SK-N-SH (cell line): ENCODE measurements around the gene SCN3B. TPM values are rescaled to one million over a fixed set of nuclear protein-coding genes. Genes with fewer than 3 reads are reported as not detected.
A peak's percentile ranks its signal among the peaks of the same experiment; 100 is the strongest.

ENCODE experiments used
- CTCF ChIA-PET: fragments of 300-600, 350-600 bp; formaldehyde crosslinking; extraction: SDS; loops from one replicate; lab custom pipeline; 2021; lab: Yijun Ruan, JAX
- POLR2A ChIA-PET: fragments of 350-600 bp; sonication (Branson Sonifier 250); formaldehyde crosslinking; extraction: SDS; loops from one replicate; lab custom pipeline; 2020; ENCODE audit warnings: antibody characterized with exemption, inconsistent platforms; lab: Yijun Ruan, JAX
- DNase-seq: peaks from one replicate; pipeline ENCODE4 v3.0.0; 2012
- H2AFZ ChIP-seq: fragments of 200-600 bp; sonication (generic); 2 replicates; pipeline ENCODE4 v1.8.1; 2016; ENCODE audit warnings: antibody characterized with exemption, mild to moderate bottlenecking, low read depth
- H3F3A ChIP-seq: fragments of 200-600 bp; sonication (generic); replicated peaks from 2 replicates; pipeline ENCODE3; 2016; ENCODE audit warnings: antibody characterized with exemption, mild to moderate bottlenecking; ENCODE audit not compliant: insufficient read depth
- H3K27ac ChIP-seq, 2 experiments: fragments of 200-500 bp in 1 of 2; fragments of 200-600 bp in 1 of 2; sonication (Bioruptor generic) in 1 of 2; sonication (generic), shearing (Covaris generic) in 1 of 2; 2 replicates each; pipeline versions ENCODE4 v1.5.1 to v1.6.1; 2014 to 2016; ENCODE audit warnings: low read depth in 2 of 2, inconsistent platforms in 1 of 2, low read length in 1 of 2, mild to moderate bottlenecking in 1 of 2, mixed read lengths in 1 of 2
- H3K27me3 ChIP-seq: fragments of 200-600 bp; sonication (generic), shearing (Covaris generic); 2 replicates; pipeline ENCODE4 v1.6.1; 2016; ENCODE audit warnings: mixed run types; ENCODE audit not compliant: insufficient read depth
- H3K36me3 ChIP-seq, 2 experiments: fragments of 200-500 bp in 1 of 2; fragments of 200-600 bp in 1 of 2; sonication (Bioruptor generic) in 1 of 2; sonication (generic) in 1 of 2; replicated peaks in 1 of 2; 2 replicates each; pipeline versions ENCODE3 to v1.5.1; 2014 to 2016; ENCODE audit warnings: low read length in 1 of 2, mild to moderate bottlenecking in 1 of 2; ENCODE audit not compliant: insufficient read depth in 2 of 2, control insufficient read depth in 1 of 2
- H3K4me1 ChIP-seq, 2 experiments: fragments of 200-500 bp in 1 of 2; fragments of 200-600 bp in 1 of 2; sonication (Bioruptor generic) in 1 of 2; sonication (generic), shearing (Covaris generic) in 1 of 2; 2 replicates each; pipeline versions ENCODE4 v1.5.1 to v1.6.1; 2014 to 2016; ENCODE audit warnings: low read depth in 1 of 2, low read length in 1 of 2, mixed run types in 1 of 2; ENCODE audit not compliant: insufficient read depth in 2 of 2, control insufficient read depth in 1 of 2
- H3K4me2 ChIP-seq: fragments of 200-600 bp; sonication (generic), shearing (Covaris generic); 2 replicates; pipeline ENCODE4 v1.6.1; 2017; ENCODE audit warnings: mixed run types
- H3K4me3 ChIP-seq, 2 experiments: fragments of 200-500 bp in 1 of 2; fragments of 200-600 bp in 1 of 2; sonication (Bioruptor generic) in 1 of 2; sonication (generic), shearing (Covaris generic) in 1 of 2; 2 replicates each; pipeline versions ENCODE4 v1.5.1 to v1.8.1; 2014 to 2016; ENCODE audit warnings: low read depth in 2 of 2, inconsistent platforms in 1 of 2, low read length in 1 of 2, mild to moderate bottlenecking in 1 of 2, mixed read lengths in 1 of 2, moderate library complexity in 1 of 2
- H3K79me2 ChIP-seq: fragments of 200-600 bp; sonication (generic); 2 replicates; pipeline ENCODE4 v1.8.1; 2017; ENCODE audit warnings: mild to moderate bottlenecking; ENCODE audit not compliant: insufficient read depth
- H3K9ac ChIP-seq: fragments of 200-600 bp; sonication (generic); 2 replicates; pipeline ENCODE4 v1.6.1; 2017; ENCODE audit warnings: mixed run types
- H3K9me2 ChIP-seq: fragments of 200-600 bp; sonication (generic); 2 replicates; pipeline ENCODE4 v1.6.1; 2017; ENCODE audit warnings: mixed run types
- H3K9me3 ChIP-seq: fragments of 200-600 bp; sonication (generic); 2 replicates; pipeline ENCODE4 v1.6.1; 2017; ENCODE audit warnings: mixed run types, mild to moderate bottlenecking, moderate library complexity
- H4K20me1 ChIP-seq: fragments of 200-600 bp; sonication (generic); 2 replicates; pipeline ENCODE4 v1.6.1; 2017; ENCODE audit warnings: mild to moderate bottlenecking, mixed run types; ENCODE audit not compliant: insufficient read depth
- CHD2 ChIP-seq: fragments of 150-350 bp; IDR thresholded peaks from 2 replicates; pipeline ENCODE4 v1.6.1; 2018; ENCODE audit warnings: low read length; ENCODE audit not compliant: partially characterized antibody
- CTCF ChIP-seq: fragments of 200-600 bp; sonication (generic); IDR thresholded peaks from 2 replicates; pipeline ENCODE4 v1.6.1; 2017; ENCODE audit warnings: antibody characterized with exemption, mild to moderate bottlenecking, moderate library complexity
- ELF1 ChIP-seq: IDR thresholded peaks from 2 replicates; pipeline ENCODE4 v1.4.0; 2012
- EP300 ChIP-seq, 2 experiments: IDR thresholded peaks; 2 replicates each; pipeline versions ENCODE4 v1.4.0 to v1.6.1; 2012; ENCODE audit warnings: borderline replicate concordance in 1 of 2, low read depth in 1 of 2, low read length in 1 of 2
- JUND ChIP-seq: IDR thresholded peaks from 2 replicates; pipeline ENCODE4 v1.4.0; 2012
- MEF2A ChIP-seq: IDR thresholded peaks from 2 replicates; pipeline ENCODE4 v1.4.0; 2012; ENCODE audit warnings: low read depth, borderline replicate concordance
- REST ChIP-seq: IDR thresholded peaks from 2 replicates; pipeline ENCODE4 v1.6.1; 2012; ENCODE audit warnings: mild to moderate bottlenecking, low read depth, low read length, moderate library complexity
- RXRA ChIP-seq: IDR thresholded peaks from 2 replicates; pipeline ENCODE4 v1.4.0; 2012; ENCODE audit warnings: low read depth, mild to moderate bottlenecking, borderline replicate concordance
- SMC3 ChIP-seq: IDR thresholded peaks from 2 replicates; pipeline ENCODE4 v1.6.1; 2012; ENCODE audit warnings: low read depth, low read length, improper control_type of control experiment
- TCF12 ChIP-seq: IDR thresholded peaks from 2 replicates; pipeline ENCODE4 v1.4.0; 2012
- USF2 ChIP-seq: fragments of 150-350 bp; IDR thresholded peaks from 2 replicates; pipeline ENCODE4 v1.6.1; 2017; ENCODE audit warnings: antibody characterized with exemption, low read length, low read depth, borderline replicate concordance
- WGBS: methylation state at CpG from one replicate; pipeline ENCODE4 v1.1.6; 2017; ENCODE audit warnings: low lambda C conversion rate; 5-methylcytosine and 5-hydroxymethylcytosine counted together
- polyA plus RNA-seq, 3 experiments: library from polyadenylated mRNA; depleted of rRNA; stranded (reverse); fragments of >200 nt; gene quantifications; 2 replicates each; pipeline ENCODE4 v1.2.3, GENCODE V29; 2012
- TF ChIP-seq, protein P1 (sequence below): IDR thresholded peaks from 2 replicates; pipeline ENCODE4 v1.4.0; 2012; ENCODE audit warnings: low read depth
- TF ChIP-seq, protein P2 (sequence below): fragments of 150-350 bp; IDR thresholded peaks from 2 replicates; pipeline ENCODE4 v1.6.1; 2016; ENCODE audit warnings: mild to moderate bottlenecking, low read depth, low read length

Gene SCN3B
- polyA plus RNA-seq, 1 of the 3 experiments (the other 2 are of a cell fraction) = 0.23 TPM

- no peaks in the 10 kb centered on the region for H3K9me2 ChIP-seq
- WGBS = 93% methylated on average over 10 of the region's 22 CpGs
- H4K20me1 ChIP-seq = peaks cover 11% of the 10 kb centered on the region; the same call in 1 of the 2 replicates
- peaks cover 0 to 19% of the 10 kb centered on the region in 2 experiments; a peak in 1 of 4 replicates for H3K4me1 ChIP-seq
- no peaks in the 10 kb centered on the region for H3K27me3 ChIP-seq
- no peak overlapping the region for H3K9ac ChIP-seq
- no peak overlapping the region for H3K4me3 ChIP-seq
- no peaks in the 10 kb centered on the region for H3K79me2 ChIP-seq
- H2AFZ ChIP-seq = no peak overlapping the region
- CTCF ChIA-PET = interaction anchor here (0.8 to 4.6 kb wide), 26 partner anchors 8 to 148 kb away, joined by 3 to 48 read pairs (median 12); partner anchors contain the start of gene SCN3B
- POLR2A ChIA-PET = interaction anchor here (0.9 kb wide), 1 partner anchor 20 kb away, joined by 3 read pairs; no protein-coding TSS in a partner anchor
- TF ChIP-seq RXRA (no peak), ELF1 (no peak), EP300 (IDR thresholded peaks at IDR 0.05; ENCODE audit: borderline replicate concordance in 1 of 2, low read depth in 1 of 2, low read length in 1 of 2) (no peak), CTCF (no peak)
- TF ChIP-seq, protein P1, sequence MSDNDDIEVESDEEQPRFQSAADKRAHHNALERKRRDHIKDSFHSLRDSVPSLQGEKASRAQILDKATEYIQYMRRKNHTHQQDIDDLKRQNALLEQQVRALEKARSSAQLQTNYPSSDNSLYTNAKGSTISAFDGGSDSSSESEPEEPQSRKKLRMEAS = no peak
- TF ChIP-seq, protein P2, sequence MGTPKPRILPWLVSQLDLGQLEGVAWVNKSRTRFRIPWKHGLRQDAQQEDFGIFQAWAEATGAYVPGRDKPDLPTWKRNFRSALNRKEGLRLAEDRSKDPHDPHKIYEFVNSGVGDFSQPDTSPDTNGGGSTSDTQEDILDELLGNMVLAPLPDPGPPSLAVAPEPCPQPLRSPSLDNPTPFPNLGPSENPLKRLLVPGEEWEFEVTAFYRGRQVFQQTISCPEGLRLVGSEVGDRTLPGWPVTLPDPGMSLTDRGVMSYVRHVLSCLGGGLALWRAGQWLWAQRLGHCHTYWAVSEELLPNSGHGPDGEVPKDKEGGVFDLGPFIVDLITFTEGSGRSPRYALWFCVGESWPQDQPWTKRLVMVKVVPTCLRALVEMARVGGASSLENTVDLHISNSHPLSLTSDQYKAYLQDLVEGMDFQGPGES = no peak
- no peaks in the 10 kb centered on the region for H3K9me3 ChIP-seq
- H3K27ac ChIP-seq = no peak overlapping the region
- H3F3A ChIP-seq = peaks cover 6% of the 10 kb centered on the region
- no peak for DNase-seq
- no peaks in the 10 kb centered on the region for H3K36me3 ChIP-seq
- no peak overlapping the region for H3K4me2 ChIP-seq
These were observed 72.6 kb downstream of the SCN3B start for GRCh38 chr11:123581651-123582399.

DNA sequence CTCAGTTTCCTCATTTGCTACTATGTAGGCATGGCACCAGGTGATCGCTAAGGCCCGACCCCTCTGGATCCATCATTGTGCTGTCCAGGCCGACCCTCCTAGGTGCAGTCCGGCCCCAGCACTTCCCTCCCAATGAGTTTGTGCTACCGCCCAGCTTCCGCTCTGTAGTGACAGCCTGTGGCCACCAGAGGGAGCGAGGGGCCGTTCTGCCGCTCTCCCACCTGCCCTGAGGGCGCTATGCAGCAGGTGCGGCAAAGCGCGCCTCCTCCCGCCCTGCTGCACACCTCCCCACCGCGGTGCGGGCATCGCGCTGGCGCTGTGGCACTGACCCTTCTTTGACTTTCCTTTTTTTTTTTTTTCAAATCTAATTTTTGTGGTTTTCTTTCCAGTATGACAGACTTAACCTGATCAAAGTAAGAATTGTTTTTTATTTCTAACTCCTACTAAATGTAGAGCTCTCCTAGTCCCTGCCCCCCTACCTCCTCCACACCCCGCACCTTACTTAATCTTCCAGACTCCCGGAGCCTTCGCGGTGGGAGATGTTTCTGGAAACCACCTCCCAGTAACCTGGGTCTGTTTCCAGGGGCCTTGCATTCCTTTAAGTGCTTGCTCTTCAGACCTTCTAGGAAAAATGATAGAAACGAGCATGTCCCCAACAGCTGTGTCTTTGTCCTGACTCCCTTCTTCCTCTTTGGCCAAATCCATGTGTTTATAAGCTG, 73.7 kb downstream of the SCN3B start:
- Histone ChIP-seq H3K36me3 (no peaks in the 10 kb centered on the region), H3K4me1 (peaks cover 6 to 19% of the 10 kb centered on the region in 2 experiments; a peak in 2 of 4 replicates), H3K4me2 (no peak overlapping the region), H3K9ac (no peak overlapping the region), H3K9me3 (no peaks in the 10 kb centered on the region), H3K4me3 (no peak overlapping the region), H3F3A (peaks cover 6% of the 10 kb centered on the region), H3K27me3 (no peaks in the 10 kb centered on the region), H3K9me2 (no peaks in the 10 kb centered on the region), H3K27ac (no peak overlapping the region), H3K79me2 (no peaks in the 10 kb centered on the region), H4K20me1 (peaks cover 11% of the 10 kb centered on the region; the same call in 1 of the 2 replicates), H2AFZ (no peak overlapping the region)
- POLR2A ChIA-PET = interaction anchor here (0.5 to 1.1 kb wide), 3 partner anchors 16 to 187 kb away, joined by 3 to 5 read pairs (median 4); no protein-coding TSS in a partner anchor
- peak; percentile 89 for DNase-seq
- CTCF ChIA-PET = interaction anchor here (0.5 to 4.6 kb wide), 50 partner anchors 7 to 173 kb away, joined by 3 to 48 read pairs (median 6); partner anchors contain the start of gene SCN3B
- WGBS = 28% methylated on average over 20 of the region's 25 CpGs
- TF ChIP-seq TCF12 (no peak), CHD2 (peak; percentile 18), REST (no peak), JUND (no peak), USF2 (no peak), RXRA (no peak), SMC3 (peak; percentile 85), MEF2A (no peak)
- TF ChIP-seq, protein P1 = no peak
- TF ChIP-seq, protein P2 = no peak
